CD4-positive, alpha-beta T cell treated with Interferon alpha-2 for 1 hour (primary cell): ENCODE measurements around the gene UBE2J2.

Source experiments
- DNase-seq, 2 donors: peaks; one replicate each; pipeline ENCODE4 v3.0.0-alpha.2; 2020 to 2022

Gene UBE2J2

DNA sequence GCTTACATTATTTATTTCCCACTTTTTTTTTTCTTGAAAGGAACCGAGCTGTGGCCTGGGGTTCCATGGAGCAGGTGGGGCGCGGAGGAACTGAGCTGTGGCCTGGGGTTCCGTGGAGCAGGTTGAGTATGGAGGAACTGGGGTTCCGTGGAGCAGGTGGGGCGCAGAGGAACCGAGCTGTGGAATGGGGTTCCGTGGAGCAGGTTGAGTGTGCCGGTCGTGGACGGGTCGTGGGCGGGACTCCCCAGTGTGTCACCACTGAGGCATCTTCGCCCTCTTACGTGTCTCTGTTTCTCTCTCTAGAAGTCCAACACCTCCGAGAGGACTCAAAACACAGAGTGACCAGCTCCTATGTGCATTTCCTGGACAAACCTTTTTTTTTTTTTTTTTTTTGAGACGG, 5.4 kb upstream of the UBE2J2 start:
- no peak for DNase-seq

GRCh38 chr1:1278620-1279019, 5.0 kb upstream of the UBE2J2 start:
- DNase-seq, result no peak

DNA sequence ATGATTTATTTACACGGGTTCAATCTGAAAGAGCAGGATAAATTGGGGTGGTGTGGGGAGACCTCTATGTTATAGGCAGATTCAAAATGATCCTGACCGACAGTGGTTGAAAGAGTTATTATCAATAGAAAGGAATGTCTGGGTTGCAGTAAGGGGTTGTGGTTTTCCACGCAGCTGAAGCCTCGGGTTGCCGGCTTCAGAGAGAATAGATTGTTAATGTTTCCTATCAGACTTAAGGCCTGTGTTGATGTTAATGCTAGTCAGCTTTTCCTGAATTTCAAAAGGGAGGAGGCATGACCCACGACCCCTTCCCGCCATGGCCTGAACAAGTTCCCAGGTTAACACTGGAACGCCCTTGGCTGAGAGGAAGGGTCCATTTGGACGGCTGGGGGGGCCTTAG, 2.2 kb upstream of the UBE2J2 start:
- no peak for DNase-seq

GRCh38 chr1:1274931-1275431, 1.3 kb upstream of the UBE2J2 start:
- no peak for DNase-seq

- no peak for DNase-seq
Observed at GRCh38 chr1:1274299-1274930, 761 bp upstream of the UBE2J2 start.

GRCh38 chr1:1273209-1273511, 494 bp downstream of the UBE2J2 start:
- DNase-seq, result no peak

DNA sequence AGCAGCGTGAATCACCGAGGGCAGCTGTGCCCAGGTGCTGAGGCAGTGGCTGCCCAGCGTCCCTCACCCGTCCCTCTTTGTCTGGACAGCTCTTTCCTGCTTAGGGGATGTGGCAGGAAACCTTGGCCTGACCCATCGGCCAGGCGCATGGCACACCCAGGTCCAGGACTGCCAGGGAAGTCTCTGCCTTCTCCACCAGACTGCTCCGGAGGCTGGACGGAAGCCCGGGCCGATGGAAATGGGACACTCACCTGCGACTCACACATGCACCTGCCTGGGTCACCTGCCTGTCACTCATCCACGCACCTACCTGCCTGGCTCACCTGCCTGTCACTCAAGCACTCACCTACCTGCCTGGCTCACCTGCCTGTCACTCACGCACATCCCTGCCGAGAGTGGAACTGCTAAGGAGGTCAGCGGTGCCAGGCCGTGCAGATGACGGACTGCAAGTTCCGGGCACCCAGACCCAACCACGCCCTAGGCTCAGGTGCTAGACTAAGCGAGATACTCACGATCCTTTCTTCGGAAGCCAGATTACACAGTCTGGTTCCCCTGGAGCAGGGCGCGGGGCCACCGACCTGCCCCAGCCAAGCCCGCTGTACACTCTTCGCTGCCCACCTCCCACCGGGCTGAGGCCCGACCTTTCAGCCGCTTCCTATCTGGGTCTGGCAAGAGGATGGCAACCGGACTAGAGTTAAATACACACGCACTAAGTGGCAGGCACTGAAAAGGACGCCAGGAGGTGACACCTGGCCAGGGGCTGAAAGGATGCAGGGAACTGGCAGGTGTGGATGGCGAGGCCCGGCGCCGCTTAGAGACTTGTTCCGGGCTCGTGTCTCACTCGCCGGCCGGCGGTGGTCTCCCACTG, 1.1 kb downstream of the UBE2J2 start:
- no peak for DNase-seq

GRCh38 chr1:1270813-1271212, 2.8 kb downstream of the UBE2J2 start:
- no peak for DNase-seq

GRCh38 chr1:1268284-1268682, 5.4 kb downstream of the UBE2J2 start:
- DNase-seq, result no peak

DNA sequence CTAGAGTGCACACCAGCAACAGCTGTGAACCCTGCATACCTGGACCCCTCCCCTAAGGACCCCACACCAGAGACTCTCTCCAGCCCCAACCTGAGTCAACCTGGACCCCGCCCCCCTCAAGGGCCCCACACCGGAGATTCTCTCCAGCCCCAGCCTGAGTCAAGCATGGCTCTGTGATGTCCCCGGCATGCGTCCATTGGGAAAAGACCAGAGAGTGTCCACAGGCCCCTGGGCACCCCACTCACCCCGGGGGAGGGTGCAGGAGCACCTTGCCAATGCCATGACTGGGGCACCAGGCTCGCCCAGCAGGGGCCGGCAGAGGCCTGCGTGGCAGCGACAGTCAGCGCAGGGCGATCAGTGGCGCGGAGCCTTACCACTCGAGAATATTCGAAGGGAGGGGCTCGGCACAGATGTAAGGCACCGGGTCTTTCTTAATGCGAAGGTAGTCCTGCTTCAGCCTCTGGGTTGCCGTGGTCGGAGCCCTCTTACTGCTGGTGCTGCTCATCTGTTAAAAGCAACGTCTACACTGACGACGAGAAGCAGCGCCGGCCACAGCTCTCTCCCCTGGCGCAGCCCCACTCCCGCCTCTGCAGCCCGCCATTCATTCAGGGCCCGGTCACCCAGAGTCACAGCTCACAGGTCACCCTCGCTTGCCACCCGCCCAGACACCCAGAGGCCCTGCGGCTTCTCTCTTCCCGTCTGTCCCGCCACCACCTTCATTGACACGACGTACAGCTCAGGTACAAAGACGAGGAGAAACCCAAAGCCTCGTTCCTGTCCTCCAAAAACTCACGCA, 6.0 kb downstream of the UBE2J2 start:
- DNase-seq, result no peak

- peak in 1 of 2 donors; percentile 30 for DNase-seq
Observed at GRCh38 chr1:1264868-1265272, 8.8 kb downstream of the UBE2J2 start.

- no peak for DNase-seq
Observed at GRCh38 chr1:1264026-1264425, 9.6 kb downstream of the UBE2J2 start.

DNA sequence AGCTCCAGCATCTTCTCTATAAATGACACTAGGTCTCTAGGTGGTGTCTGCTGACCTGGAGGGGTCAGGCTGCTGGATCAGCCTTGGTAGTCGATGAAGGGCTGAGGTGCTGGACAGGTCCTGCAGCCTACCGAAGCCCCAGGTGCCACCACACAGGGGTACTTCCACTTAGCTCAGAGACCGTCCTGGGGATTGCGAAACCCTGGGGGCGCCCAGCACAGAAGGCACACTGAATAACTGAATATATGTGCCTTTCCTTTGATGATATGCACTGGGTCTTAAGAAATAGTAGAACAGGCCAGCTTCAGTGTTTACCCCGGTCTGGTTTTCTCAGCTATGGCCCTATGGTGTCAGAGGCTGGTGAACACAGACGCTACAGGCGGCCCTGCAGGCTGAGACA, 10.9 kb downstream of the UBE2J2 start:
- no peak for DNase-seq

DNA sequence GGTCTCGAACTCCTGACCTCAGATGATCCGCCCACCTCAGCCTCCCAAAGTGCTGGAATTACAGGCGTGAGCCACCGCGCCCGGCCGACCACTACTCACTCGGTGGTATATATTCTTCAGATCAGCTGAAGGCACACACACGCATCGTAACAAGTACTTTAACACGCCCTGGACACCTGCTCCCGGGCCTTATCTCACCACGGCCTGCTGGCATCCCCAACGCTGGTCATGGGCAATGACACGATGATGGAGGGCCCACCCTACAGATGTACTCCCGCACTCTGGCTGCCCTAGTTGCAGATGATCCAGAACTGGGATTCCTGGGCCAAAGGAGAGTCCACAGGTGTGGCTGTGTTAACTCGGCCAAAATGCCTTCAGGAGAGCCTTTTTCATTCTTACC, 11.6 kb downstream of the UBE2J2 start:
- no peak for DNase-seq

DNA sequence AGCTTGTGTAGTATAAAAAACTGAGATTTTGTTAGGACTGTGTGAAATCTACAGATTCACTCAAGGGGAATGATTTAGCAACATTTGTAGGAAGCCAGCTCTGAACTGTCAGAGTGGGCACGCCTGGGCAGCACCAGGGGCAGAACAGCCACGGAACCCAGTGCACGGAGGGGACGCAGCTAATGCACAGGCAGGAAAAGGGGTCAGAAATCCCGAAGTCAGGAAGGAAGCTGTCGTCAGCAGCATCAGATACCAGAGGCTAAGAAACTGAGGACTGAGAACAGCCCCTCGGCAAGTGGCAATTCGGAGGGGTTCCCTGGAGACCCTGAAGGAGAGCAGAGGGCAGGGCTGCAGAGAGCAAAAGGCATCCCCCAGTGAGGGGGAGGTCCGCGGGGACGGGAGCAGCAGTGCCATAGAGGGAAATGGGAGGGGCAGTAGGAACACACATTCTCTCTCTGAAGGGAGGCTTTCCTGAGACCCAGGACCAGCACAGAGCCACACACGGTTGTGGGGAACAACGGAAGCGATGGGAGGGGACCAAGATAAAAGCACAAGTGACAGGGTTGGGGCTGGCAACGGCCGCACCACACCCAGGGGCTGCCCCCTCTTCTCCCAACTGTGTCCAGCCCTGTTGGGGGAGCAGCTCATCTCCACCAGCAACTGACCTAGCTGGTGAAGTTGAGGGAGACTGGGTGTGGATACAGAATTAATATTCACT, 12.7 kb downstream of the UBE2J2 start:
- no peak for DNase-seq

DNA sequence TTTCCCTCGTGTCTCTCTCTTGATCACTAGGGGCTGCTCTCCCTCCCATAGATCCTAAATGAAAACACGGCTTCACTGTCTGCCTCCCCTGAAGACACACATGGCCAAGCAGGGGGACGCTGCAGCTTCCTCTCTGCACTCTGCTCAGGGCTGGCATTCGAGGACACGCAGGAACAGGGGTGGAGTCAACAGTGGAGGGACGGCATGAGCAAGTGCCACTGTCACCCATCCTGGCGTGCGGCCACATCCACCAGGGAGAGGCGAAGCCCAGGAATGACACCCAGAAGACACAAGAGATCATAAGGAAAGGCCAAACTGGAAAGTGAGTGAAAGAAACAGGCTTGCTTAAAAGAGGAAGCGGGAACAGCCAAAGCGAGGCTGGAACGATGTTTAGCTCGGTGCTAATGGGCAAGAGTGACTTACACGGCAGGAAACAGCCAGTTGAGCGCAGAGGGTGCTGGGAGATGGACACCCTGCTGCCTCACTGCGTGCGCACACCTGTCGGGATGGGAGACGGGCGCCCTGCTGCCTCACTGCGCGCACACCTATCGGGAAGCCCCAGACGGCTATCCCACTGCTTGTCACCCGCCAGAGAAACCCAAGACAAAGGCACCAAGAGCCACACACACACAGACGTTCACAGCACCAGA, 13.6 kb downstream of the UBE2J2 start:
- DNase-seq, result no peak

GRCh38 chr1:1259540-1259939, 14.1 kb downstream of the UBE2J2 start:
- no peak for DNase-seq

- no peak for DNase-seq
Observed at GRCh38 chr1:1259119-1259488, 14.6 kb downstream of the UBE2J2 start.

DNA sequence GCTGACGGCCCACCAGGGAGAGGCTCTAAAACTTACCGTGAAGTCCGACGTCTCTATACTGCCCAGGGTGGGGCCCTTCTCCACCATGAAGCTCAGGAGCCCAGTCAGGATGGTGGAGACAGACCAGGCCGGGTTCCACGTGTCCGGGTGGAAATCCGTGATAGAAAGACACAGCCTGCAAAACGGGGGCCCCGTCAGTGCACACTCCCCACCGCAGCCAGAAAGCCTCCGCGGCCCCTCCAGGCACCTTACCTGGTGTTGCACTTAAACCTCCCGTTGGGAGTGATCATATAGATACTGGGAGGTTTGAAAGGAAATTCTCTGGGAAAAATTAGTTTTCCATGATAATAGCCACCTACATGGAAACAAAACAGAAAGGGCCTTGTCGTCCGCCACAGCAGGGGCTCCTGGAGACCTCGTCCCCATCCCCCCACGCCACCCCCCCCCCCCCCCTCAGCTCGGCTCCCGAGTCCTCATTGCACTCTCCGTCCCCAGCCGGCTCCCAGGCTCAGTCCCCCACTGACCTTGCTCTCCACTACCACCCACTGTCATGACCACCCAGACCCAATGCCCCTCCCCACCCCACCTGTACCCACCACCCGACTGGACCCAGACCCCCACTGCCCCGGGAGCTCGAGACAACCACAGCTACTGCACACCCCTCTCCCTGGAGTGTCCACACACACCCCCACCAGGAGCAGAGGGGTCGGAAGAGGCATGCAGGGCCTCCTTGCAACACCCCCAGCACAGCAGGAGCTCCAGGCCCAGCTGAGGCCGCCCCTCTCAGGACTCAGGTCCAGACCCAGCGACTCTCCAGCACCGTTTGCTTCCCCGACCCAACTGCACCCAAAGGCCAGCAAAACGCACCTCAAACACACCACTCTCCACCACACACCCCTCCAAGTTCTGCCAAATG, 16.4 kb downstream of the UBE2J2 start:
- DNase-seq, result no peak

GRCh38 chr1:1255611-1256010, 18.0 kb downstream of the UBE2J2 start:
- DNase-seq, result no peak

DNA sequence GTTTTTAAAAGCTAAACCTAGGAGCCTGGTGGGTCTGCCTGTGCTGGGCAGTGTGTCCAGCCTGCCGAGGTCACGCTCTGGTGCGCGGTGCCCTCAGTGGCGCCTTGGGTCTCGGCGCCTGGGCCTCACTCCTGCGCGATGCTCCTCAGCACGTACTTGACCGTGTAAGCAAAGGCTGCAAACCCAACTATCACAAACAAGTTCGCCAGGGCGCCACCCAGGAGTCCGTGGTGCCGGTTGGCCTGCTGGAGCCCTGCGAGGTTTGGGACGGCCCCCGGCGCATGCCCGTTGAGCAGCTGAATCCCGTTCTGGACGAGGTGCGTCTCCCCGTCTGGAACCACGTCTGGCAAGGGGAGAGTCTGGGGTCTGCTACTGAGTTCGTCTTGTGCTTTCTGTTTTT, 18.6 kb downstream of the UBE2J2 start:
- no peak for DNase-seq

- no peak for DNase-seq
Observed at GRCh38 chr1:1254667-1254998, 19.0 kb downstream of the UBE2J2 start.
